Transverse colon (tissue), 4 donors: ENCODE measurements around the gene TRIM3. TPM values are rescaled to one million over a fixed set of nuclear protein-coding genes. Genes with fewer than 3 reads are reported as not detected.
A peak's percentile ranks its signal among the peaks of the same experiment; 100 is the strongest.

Experiments
- DNase-seq: peaks from one replicate; pipeline ENCODE4 v3.0.0-alpha.2; 2019
- H3K27ac ChIP-seq, 4 donors: fragments of 200-600 bp; sonication (generic); 2 replicates each; pipeline ENCODE4 v1.5.1; 2016 to 2018; ENCODE audit warnings: inconsistent platforms in 4 of 4
- H3K27me3 ChIP-seq: fragments of 200-600 bp; sonication (generic); 2 replicates; pipeline ENCODE4 v1.5.1; 2017; ENCODE audit warnings: inconsistent platforms
- H3K36me3 ChIP-seq, 4 donors: fragments of 200-600 bp; sonication (generic); 2 replicates each; pipeline ENCODE4 v1.5.1; 2017 to 2019; ENCODE audit warnings: inconsistent platforms in 4 of 4
- H3K4me1 ChIP-seq, 4 donors: fragments of 200-600 bp; sonication (generic); 2 replicates each; pipeline ENCODE4 v1.5.1; 2017 to 2020; ENCODE audit warnings: inconsistent platforms in 4 of 4
- H3K4me3 ChIP-seq, 4 donors: fragments of 200-600 bp; sonication (generic); 1 replicate in 1 of 4; 2 replicates in 3 of 4; pipeline versions ENCODE4 v1.5.1 to v1.6.1; 2017 to 2019; ENCODE audit warnings: inconsistent platforms in 4 of 4
- H3K9me3 ChIP-seq, 2 donors: fragments of 200-600 bp; sonication (generic); 2 replicates each; pipeline ENCODE4 v1.5.1; 2017 to 2019; ENCODE audit warnings: inconsistent platforms in 2 of 2
- CTCF ChIP-seq, 5 experiments: fragments of 200-600 bp in 3 of 5; fragments of 450-650 bp in 2 of 5; sonication (generic) in 3 of 5; IDR thresholded peaks; 1 replicate in 2 of 5; 2 replicates in 3 of 5; pipeline ENCODE4 v1.5.1; 2016 to 2017; ENCODE audit warnings: antibody characterized with exemption in 5 of 5, inconsistent platforms in 3 of 5, mild to moderate bottlenecking in 2 of 5, moderate library complexity in 1 of 5
- EP300 ChIP-seq: sonication (generic); formaldehyde crosslinking; IDR thresholded peaks from one replicate; pipeline ENCODE4 v1.6.1; 2017; ENCODE audit warnings: antibody characterized with exemption, low read depth
- POLR2A ChIP-seq: fragments of 450-650 bp; IDR thresholded peaks from one replicate; pipeline ENCODE4 v1.6.1; 2016; ENCODE audit warnings: antibody characterized with exemption, mild to moderate bottlenecking, moderate library complexity
- POLR2AphosphoS5 ChIP-seq, 3 donors: sonication (generic); formaldehyde crosslinking; IDR thresholded peaks; one replicate each; pipeline ENCODE4 v1.6.1; 2016; ENCODE audit warnings: antibody characterized with exemption in 3 of 3
- WGBS, 2 donors: methylation state at CpG; one replicate each; pipeline ENCODE4 v1.1.5; 2018; ENCODE audit warnings: low coverage in 1 of 2; 5-methylcytosine and 5-hydroxymethylcytosine counted together
- in situ Hi-C, 4 donors: fragments of 200-750 bp; cut with MboI; loops; one replicate each; pipeline versions ENCODE4 v1.15.0 to v1.15.1; 2017; ENCODE audit warnings: low sequenced_read_pairs in 3 of 4, low pct_ligation_motif_present in 1 of 4, low pct_unique_long_range_greater_than_20kb in 1 of 4
- intact Hi-C: fragments of 100-400 bp; cut with DNase I; formaldehyde crosslinking; loops from one replicate; pipeline ENCODE4 v1.15.1; 2023; ENCODE audit warnings: low total_unique reads
- total RNA-seq, 4 donors: library from RNA; depleted of rRNA; stranded (reverse); fragments of >200 nt; gene quantifications; one replicate each; pipeline ENCODE4 v1.1.0, GENCODE V29; 2016

The TRIM3 gene
- total RNA-seq, 4 donors from 2014 or later: 49.1 to 205 (median 67.9) TPM

- DNase-seq: no peak
- Histone ChIP-seq H3K4me3 (no peak overlapping the region), H3K27ac (peak overlapping the region; percentile 30 to 58 (median 42)), H3K4me1 (peaks cover 0 to 6% (median 0%) of the 10 kb centered on the region in 4 donors), H3K9me3 (no peaks in the 10 kb centered on the region), H3K27me3 (no peaks in the 10 kb centered on the region), H3K36me3 (peaks cover 0 to 6% (median 0%) of the 10 kb centered on the region in 4 donors)
- in situ Hi-C loops: no loop called here
- intact Hi-C loops: no loop called here
- WGBS, 2 donors: 61% methylated on average over 7 of the region's 7 CpGs; no CpG with 5 or more reads in 1 of the 2 donors
- TF ChIP-seq POLR2A (no peak), POLR2AphosphoS5 (IDR thresholded peaks at IDR 0.05) (no peak), CTCF (IDR thresholded peaks at IDR 0.05) (no peak), EP300 (no peak)
Observed at GRCh38 chr11:6498121-6498520, 24.4 kb upstream of the TRIM3 start.

DNA sequence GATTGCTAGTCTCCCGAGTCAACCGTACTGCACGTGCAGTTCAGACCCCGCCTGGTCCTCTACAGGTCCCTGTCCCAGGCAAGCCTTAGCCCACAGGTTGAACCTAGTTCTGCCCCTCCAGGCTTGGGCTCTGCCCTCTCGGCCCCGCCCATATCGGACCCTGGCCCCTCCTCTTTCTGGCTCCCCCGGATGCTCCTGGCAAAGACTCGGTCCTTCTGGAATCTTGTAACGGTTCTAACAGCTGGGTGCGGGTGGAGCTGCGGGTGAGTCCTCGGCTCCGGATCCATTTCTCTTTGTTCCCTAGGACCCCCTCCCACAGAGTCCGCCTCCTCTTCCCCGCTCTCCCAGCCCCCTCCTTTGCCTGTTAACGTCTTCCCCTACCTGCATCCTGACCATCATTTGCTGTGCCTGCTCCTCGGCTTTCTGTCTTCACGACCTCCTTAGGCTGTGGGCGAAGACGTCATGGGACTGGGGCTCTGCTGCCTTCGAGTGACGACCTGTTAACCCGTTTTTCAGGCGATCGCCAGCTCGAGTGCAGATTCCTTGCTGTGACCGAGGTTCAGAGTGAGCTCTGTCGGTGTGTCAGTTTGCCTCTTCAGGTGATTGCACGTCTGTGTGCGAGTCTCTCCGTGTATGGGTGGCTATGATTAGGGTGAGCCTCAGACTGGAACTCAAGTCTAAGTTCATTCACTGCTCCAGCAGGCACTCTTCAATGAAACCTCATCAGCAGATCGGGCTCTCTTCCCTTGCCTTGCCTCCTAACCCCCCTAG, 23.5 kb upstream of the TRIM3 start, which contains the start of gene DNHD1:
TSS of gene DNHD1 (plus strand) at position 212 of the 771 bp plus-strand sequence. CDS start 936 bp downstream, outside the sequence.
- Histone ChIP-seq H3K4me3 (peak within 1 kb of the TSS in 3 of 4 donors; percentile 3 to 22 (median 14)), H3K9me3 (no peaks in the 10 kb centered on the region), H3K27me3 (no peaks in the 10 kb centered on the region), H3K27ac (peak within 1 kb of the TSS; percentile 30 to 58 (median 42)), H3K36me3 (peaks cover 0 to 6% (median 0%) of the 10 kb centered on the region in 4 donors), H3K4me1 (peaks cover 0 to 6% (median 0%) of the 10 kb centered on the region in 4 donors)
- 67 to 80% methylated on average over 5 to 33 of the region's 33 CpGs for WGBS, 2 donors
- in situ Hi-C loops (no loop called here), intact Hi-C loops (no loop called here)
- TF ChIP-seq POLR2A (no peak), CTCF (IDR thresholded peaks at IDR 0.05) (no peak), EP300 (no peak), POLR2AphosphoS5 (IDR thresholded peaks at IDR 0.05) (no peak)
- DNase-seq: no peak

- in situ Hi-C loops (loop anchor here in 1 of 4 donors (10.0 kb wide), 1 partner anchor 255 kb away; the partner anchor contains the start of genes CNGA4 and FHIP1B), intact Hi-C loops (no loop called here)
- Histone ChIP-seq H3K4me1 (peaks cover 0 to 43% (median 21%) of the 10 kb centered on the region in 4 donors), H3K36me3 (peaks cover 0 to 6% (median 0%) of the 10 kb centered on the region in 4 donors), H3K9me3 (no peaks in the 10 kb centered on the region), H3K4me3 (no peak overlapping the region), H3K27ac (peak overlapping the region; percentile 27 to 79 (median 56)), H3K27me3 (no peaks in the 10 kb centered on the region)
- DNase-seq: no peak
- TF ChIP-seq EP300: no peak
- no peak for TF ChIP-seq POLR2A
- no peak for TF ChIP-seq POLR2AphosphoS5 (IDR thresholded peaks at IDR 0.05)
- no peak for TF ChIP-seq CTCF (IDR thresholded peaks at IDR 0.05)
- WGBS, 2 donors: 35 to 64% methylated on average over 2 to 4 of the region's 4 CpGs
Observed at GRCh38 chr11:6489306-6489705, 15.6 kb upstream of the TRIM3 start.

DNA sequence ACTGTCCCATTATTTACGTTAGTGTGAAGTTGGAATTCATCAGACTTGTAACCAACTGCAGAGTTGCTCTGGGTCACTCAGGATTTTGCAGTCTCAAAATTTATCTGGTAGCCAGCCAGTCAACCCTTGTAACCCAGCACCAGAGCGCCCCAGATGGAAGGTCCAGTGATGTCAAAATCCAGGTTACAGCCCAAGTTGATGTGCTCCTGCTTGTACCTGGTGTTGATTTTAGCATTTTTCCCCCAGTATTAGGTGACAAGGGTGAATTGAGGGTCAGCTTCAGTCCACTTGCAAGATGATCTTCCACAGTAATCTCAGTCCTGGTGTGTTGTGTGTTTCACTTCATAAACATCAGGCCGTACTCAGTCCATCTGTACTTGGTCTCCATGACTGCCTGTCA, 15.1 kb upstream of the TRIM3 start:
- in situ Hi-C loops: loop anchor here in 1 of 4 donors (10.0 kb wide), 1 partner anchor 254 kb away; the partner anchor contains the start of genes CNGA4 and FHIP1B
- H3K4me3 ChIP-seq: no peak overlapping the region
- peaks cover 0 to 6% (median 0%) of the 10 kb centered on the region in 4 donors for H3K36me3 ChIP-seq
- no peak for DNase-seq
- TF ChIP-seq POLR2A (no peak), EP300 (no peak)
- no peaks in the 10 kb centered on the region for H3K9me3 ChIP-seq
- WGBS, 2 donors: 60 to 87% methylated on average over 1 to 3 of the region's 3 CpGs
- peak overlapping the region; percentile 27 to 79 (median 56) for H3K27ac ChIP-seq
- intact Hi-C loops: no loop called here
- no peaks in the 10 kb centered on the region for H3K27me3 ChIP-seq
- H3K4me1 ChIP-seq: peaks cover 0 to 43% (median 21%) of the 10 kb centered on the region in 4 donors
